Right lobe of liver (tissue), 4 donors: ENCODE measurements around the gene NIT2.

ENCODE experiments used
- POLR2A ChIP-seq: fragments of 450-650 bp; IDR thresholded peaks from one replicate; pipeline ENCODE4 v1.6.1; 2017; ENCODE audit warnings: antibody characterized with exemption, mild to moderate bottlenecking
- TF ChIP-seq, protein P1 (sequence below), 4 donors: fragments of 200-600 bp in 3 of 4; fragments of 450-650 bp in 1 of 4; IDR thresholded peaks; one replicate each; pipeline versions ENCODE4 v1.5.1 to v1.8.0; 2016 to 2022; ENCODE audit warnings: antibody characterized with exemption in 4 of 4, mild to moderate bottlenecking in 2 of 4
- donor health status: DM: no; HTN: no; CAD: no.
- donor health status: DM: no; HTN: no; CAD: no.
- donor health status: DM: no; HTN: yes; CAD: no.

GRCh38 chr3:100360757-100361496 lies 26.4 kb downstream of the NIT2 start:
- TF ChIP-seq, protein P1, sequence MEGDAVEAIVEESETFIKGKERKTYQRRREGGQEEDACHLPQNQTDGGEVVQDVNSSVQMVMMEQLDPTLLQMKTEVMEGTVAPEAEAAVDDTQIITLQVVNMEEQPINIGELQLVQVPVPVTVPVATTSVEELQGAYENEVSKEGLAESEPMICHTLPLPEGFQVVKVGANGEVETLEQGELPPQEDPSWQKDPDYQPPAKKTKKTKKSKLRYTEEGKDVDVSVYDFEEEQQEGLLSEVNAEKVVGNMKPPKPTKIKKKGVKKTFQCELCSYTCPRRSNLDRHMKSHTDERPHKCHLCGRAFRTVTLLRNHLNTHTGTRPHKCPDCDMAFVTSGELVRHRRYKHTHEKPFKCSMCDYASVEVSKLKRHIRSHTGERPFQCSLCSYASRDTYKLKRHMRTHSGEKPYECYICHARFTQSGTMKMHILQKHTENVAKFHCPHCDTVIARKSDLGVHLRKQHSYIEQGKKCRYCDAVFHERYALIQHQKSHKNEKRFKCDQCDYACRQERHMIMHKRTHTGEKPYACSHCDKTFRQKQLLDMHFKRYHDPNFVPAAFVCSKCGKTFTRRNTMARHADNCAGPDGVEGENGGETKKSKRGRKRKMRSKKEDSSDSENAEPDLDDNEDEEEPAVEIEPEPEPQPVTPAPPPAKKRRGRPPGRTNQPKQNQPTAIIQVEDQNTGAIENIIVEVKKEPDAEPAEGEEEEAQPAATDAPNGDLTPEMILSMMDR (IDR thresholded peaks at IDR 0.05) = no peak
- TF ChIP-seq POLR2A = no peak
